Neutrophil (primary cell): ENCODE measurements around the gene ARHGEF39.
A peak's percentile ranks its signal among the peaks of the same experiment; 100 is the strongest.

Experiments
- H3K27ac ChIP-seq: fragments of 200-600 bp; sonication (generic); 2 replicates; pipeline ENCODE4 v1.5.1; 2016; ENCODE audit warnings: mild to moderate bottlenecking, moderate library complexity
- H3K27me3 ChIP-seq: fragments of 200-600 bp; sonication (generic); 2 replicates; pipeline ENCODE4 v1.6.0; 2016; ENCODE audit warnings: mild to moderate bottlenecking
- H3K36me3 ChIP-seq: fragments of 200-600 bp; sonication (generic); 2 replicates; pipeline ENCODE4 v1.5.1; 2017
- H3K4me1 ChIP-seq, 2 experiments: fragments of 200-600 bp in 1 of 2; sonication (generic) in 1 of 2; 1 replicate in 1 of 2; 2 replicates in 1 of 2; pipeline versions ENCODE4 v1.5.1 to v1.6.1; 2013 to 2016; ENCODE audit warnings: low read depth in 1 of 2, low read length in 1 of 2, mild to moderate bottlenecking in 1 of 2, moderate library complexity in 1 of 2; ENCODE audit not compliant: control insufficient read depth in 1 of 2, insufficient read depth in 1 of 2
- H3K4me3 ChIP-seq, 2 experiments: fragments of 200-600 bp in 1 of 2; sonication (generic) in 1 of 2; 1 replicate in 1 of 2; 2 replicates in 1 of 2; pipeline ENCODE4 v1.5.1; 2013 to 2016; ENCODE audit warnings: low read depth in 1 of 2, low read length in 1 of 2, mild to moderate bottlenecking in 1 of 2, moderate library complexity in 1 of 2
- H3K9me3 ChIP-seq: fragments of 200-600 bp; sonication (generic); 2 replicates; pipeline ENCODE4 v1.5.1; 2016
- CTCF ChIP-seq: fragments of 200-600 bp; sonication (generic); IDR thresholded peaks from 2 replicates; pipeline ENCODE4 v1.5.1; 2016; ENCODE audit warnings: antibody characterized with exemption

ARHGEF39 gene

DNA sequence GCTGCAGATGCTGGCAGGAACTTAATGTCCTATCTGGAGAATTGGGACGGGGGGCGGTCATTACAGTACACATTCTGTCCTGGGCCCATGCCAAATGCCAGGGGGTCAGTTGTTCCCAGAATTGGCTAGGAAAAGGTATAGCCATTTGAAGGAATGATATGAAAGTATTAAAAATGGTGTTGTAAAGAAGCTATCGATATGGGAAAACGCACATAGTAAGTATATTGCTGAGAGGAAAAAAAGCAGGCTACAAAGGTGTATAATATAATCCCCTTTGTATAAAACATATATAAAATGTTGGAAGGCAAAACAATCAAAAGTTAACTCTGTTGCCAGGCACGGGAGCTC, 450 bp upstream of the ARHGEF39 start:
- Histone ChIP-seq H3K27ac (no peak overlapping the region), H3K4me1 (peaks cover 22 to 25% of the 10 kb centered on the region in 2 experiments)
- TF ChIP-seq CTCF = no peak

DNA sequence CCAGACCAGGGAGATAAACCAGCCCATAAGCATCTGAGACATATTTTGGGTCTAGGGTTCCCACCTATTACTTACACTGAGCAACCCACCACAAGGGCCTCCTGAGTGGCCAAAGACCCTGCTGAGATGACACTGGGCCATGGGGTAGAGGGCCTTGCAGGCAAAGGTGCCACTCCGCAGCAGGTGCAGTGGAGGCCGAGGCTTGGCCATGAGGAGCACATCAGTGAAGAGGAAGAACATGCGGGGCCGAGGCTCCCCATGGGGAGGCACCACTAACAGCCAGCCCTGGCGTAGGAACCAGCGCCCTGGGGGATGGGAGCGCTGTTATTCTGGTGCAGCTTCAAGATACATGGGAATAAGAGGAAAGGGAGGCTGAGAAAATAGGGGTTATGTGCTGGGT, 2.6 kb downstream of the ARHGEF39 start:
- Histone ChIP-seq H3K4me1 (peaks cover 37 to 42% of the 10 kb centered on the region in 2 experiments), H3K9me3 (no peaks in the 10 kb centered on the region), H3K4me3 (no peak overlapping the region), H3K27ac (no peak overlapping the region), H3K27me3 (no peaks in the 10 kb centered on the region), H3K36me3 (no peaks in the 10 kb centered on the region)
- TF ChIP-seq CTCF = no peak

More for the DNA sequence above, 450 bp upstream of the ARHGEF39 start:
- H3K36me3 ChIP-seq = no peaks in the 10 kb centered on the region
- no peaks in the 10 kb centered on the region for H3K9me3 ChIP-seq
- H3K27me3 ChIP-seq = no peaks in the 10 kb centered on the region
- peak overlapping the region; percentile 63 to 77 for H3K4me3 ChIP-seq

- Histone ChIP-seq H3K27me3 (no peaks in the 10 kb centered on the region), H3K27ac (no peak overlapping the region), H3K4me1 (peaks cover 42 to 47% of the 10 kb centered on the region in 2 experiments), H3K9me3 (no peaks in the 10 kb centered on the region), H3K4me3 (no peak overlapping the region), H3K36me3 (no peaks in the 10 kb centered on the region)
- TF ChIP-seq CTCF = no peak
Measured at GRCh38 chr9:35661756-35662350, 3.1 kb downstream of the ARHGEF39 start.

DNA sequence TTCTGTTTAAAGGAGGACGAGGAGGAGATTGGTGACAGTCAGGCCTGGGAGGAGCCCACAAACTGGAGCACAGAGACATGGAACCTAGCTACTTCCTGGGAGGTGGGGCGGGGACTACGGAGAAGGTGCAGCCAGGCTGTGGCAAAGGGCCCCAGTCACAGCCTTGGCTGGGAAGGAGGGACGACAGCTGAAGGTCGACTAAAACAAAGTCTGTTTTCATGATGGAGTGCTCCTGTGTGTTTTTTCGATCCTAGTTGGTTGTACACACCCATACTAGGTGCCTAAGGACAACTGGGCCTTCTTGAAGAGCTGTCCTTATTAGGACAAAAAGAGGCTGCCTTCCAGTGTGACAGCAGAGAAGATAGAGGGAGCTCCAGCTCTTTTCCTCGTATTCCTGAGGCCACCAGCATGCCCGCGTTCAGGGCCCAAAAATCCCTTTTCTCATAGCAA, 4.0 kb downstream of the ARHGEF39 start:
- Histone ChIP-seq H3K4me1 (peaks cover 48 to 54% of the 10 kb centered on the region in 2 experiments), H3K9me3 (no peaks in the 10 kb centered on the region), H3K4me3 (no peak overlapping the region), H3K36me3 (no peaks in the 10 kb centered on the region), H3K27ac (no peak overlapping the region), H3K27me3 (no peaks in the 10 kb centered on the region)
- TF ChIP-seq CTCF = no peak

GRCh38 chr9:35659340-35659739, 5.7 kb downstream of the ARHGEF39 start:
- Histone ChIP-seq H3K27me3 (no peaks in the 10 kb centered on the region), H3K36me3 (no peaks in the 10 kb centered on the region), H3K4me1 (peaks cover 34 to 39% of the 10 kb centered on the region in 2 experiments), H3K27ac (no peak overlapping the region), H3K4me3 (no peak overlapping the region), H3K9me3 (no peaks in the 10 kb centered on the region)
- TF ChIP-seq CTCF = no peak

DNA sequence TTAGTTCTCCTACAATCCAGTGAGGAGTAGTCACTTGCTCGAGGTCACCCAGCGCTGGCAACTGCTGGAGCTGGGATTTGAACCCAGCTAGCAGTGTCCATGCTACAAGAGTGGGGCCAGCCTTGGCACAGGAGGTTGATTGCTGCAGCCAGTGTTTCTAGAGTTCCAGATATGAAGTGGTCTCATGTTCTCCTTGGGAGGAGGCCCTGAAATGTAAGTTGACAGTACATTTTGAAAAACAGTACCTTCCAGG, 6.1 kb downstream of the ARHGEF39 start:
- H3K4me3 ChIP-seq = peak overlapping the region; percentile 86 to 87
- no peaks in the 10 kb centered on the region for H3K9me3 ChIP-seq
- H3K27ac ChIP-seq = peak overlapping the region; percentile 87
- peaks cover 30 to 35% of the 10 kb centered on the region in 2 experiments for H3K4me1 ChIP-seq
- H3K27me3 ChIP-seq = no peaks in the 10 kb centered on the region
- H3K36me3 ChIP-seq = no peaks in the 10 kb centered on the region
- TF ChIP-seq CTCF = no peak
